ENCODE data around the gene MKRN2. TPM values are rescaled to one million over a fixed set of nuclear protein-coding genes. Genes with fewer than 3 reads are reported as not detected.

MKRN2 gene
- total and polyA plus RNA-seq, 2 of the 13 experiments (the other 11 are each of a cell fraction or from before 2014, with no cell fraction given), result 25.5 to 34.3 TPM

DNA sequence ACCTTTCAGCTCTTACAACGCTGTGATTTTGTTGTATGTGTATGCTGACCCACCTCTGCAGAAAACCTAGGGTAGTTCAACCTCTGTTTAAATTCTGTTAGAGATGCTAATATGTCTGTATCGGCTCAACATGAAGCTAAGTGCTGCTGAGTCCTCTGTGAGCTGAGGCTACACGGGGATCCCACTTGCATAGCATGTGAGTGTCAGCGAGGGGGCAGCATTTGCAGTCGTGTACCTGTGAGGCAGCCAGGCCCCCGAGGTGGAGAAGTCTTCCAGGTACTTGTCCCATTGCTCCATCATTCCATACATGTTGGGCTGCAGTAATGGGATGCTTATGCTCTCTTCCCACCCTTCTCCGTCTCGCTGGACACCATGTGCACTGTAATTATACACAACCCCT, 15.3 kb upstream of the MKRN2 start:
- Histone ChIP-seq H3K4me3 (replicated peaks in 1 of 3; ENCODE audit: insufficient read depth in 1 of 3, low read depth in 2 of 3, low read length in 3 of 3) (no peak overlapping the region), H3K4me2 (ENCODE audit: low read depth, low read length) (no peak overlapping the region), H3K9ac (ENCODE audit: insufficient read depth, low read depth, low read length) (no peak overlapping the region), H3K79me2 (ENCODE audit: insufficient read depth, low read length) (no peaks in the 10 kb centered on the region), H4K20me1 (ENCODE audit: insufficient read depth, low read length) (no peaks in the 10 kb centered on the region), H3K27me3 (ENCODE audit: control insufficient read depth in 1 of 2, insufficient read depth in 2 of 2, low read length in 2 of 2) (no peaks in the 10 kb centered on the region), H3K27ac (ENCODE audit: extremely low read length, insufficient read depth, low read length) (no peak overlapping the region), H2AFZ (ENCODE audit: low read length) (no peak overlapping the region), H3K36me3 (replicated peaks in 1 of 2; ENCODE audit: control insufficient read depth in 1 of 2, insufficient read depth in 2 of 2, low read length in 2 of 2) (peaks cover 0 to 6% of the 10 kb centered on the region in 2 experiments; a peak in 1 of 5 replicates), H3K9me3 (ENCODE audit: low read length) (no peaks in the 10 kb centered on the region), H3K4me1 (ENCODE audit: insufficient read depth, low read length) (no peaks in the 10 kb centered on the region)
- 81% methylated on average over 8 of the region's 8 CpGs for WGBS (ENCODE audit: low lambda C conversion rate)
- DNase-seq (ENCODE audit: low spot score) (no peak), FAIRE-seq (no peak), ATAC-seq (peak; percentile 69)
- POLR2A ChIA-PET, result no interaction called here
- in situ Hi-C loops (cut with HindIII; ENCODE audit: extremely low pct_ligation_motif_present, low pct_unique_long_range_greater_than_20kb), result no loop called here
- intact Hi-C loops (cut with micrococcal nuclease; ENCODE audit: unreplicated experiment), result no loop called here
- CTCF ChIA-PET (ENCODE audit: low intra/inter-chr PET ratio, low total read pairs), result no interaction called here
- TF ChIP-seq, protein P1, sequence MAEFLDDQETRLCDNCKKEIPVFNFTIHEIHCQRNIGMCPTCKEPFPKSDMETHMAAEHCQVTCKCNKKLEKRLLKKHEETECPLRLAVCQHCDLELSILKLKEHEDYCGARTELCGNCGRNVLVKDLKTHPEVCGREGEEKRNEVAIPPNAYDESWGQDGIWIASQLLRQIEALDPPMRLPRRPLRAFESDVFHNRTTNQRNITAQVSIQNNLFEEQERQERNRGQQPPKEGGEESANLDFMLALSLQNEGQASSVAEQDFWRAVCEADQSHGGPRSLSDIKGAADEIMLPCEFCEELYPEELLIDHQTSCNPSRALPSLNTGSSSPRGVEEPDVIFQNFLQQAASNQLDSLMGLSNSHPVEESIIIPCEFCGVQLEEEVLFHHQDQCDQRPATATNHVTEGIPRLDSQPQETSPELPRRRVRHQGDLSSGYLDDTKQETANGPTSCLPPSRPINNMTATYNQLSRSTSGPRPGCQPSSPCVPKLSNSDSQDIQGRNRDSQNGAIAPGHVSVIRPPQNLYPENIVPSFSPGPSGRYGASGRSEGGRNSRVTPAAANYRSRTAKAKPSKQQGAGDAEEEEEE (CRISPR knock-in tag; IDR thresholded peaks at IDR 0.05; ENCODE audit: borderline replicate concordance), result no peak
- 0 out of 2 replicates have a peak, but pooled peaks have one; percentile 23 for TF ChIP-seq STAG1 (CRISPR knock-in tag; IDR thresholded peaks at IDR 0.05)
- TF ChIP-seq KLF12 (CRISPR knock-in tag; IDR thresholded peaks at IDR 0.05; ENCODE audit: borderline replicate concordance), result no peak
- TF ChIP-seq, protein P2, sequence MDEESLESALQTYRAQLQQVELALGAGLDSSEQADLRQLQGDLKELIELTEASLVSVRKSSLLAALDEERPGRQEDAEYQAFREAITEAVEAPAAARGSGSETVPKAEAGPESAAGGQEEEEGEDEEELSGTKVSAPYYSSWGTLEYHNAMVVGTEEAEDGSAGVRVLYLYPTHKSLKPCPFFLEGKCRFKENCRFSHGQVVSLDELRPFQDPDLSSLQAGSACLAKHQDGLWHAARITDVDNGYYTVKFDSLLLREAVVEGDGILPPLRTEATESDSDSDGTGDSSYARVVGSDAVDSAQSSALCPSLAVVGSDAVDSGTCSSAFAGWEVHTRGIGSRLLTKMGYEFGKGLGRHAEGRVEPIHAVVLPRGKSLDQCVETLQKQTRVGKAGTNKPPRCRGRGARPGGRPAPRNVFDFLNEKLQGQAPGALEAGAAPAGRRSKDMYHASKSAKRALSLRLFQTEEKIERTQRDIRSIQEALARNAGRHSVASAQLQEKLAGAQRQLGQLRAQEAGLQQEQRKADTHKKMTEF (CRISPR knock-in tag; IDR thresholded peaks at IDR 0.05), result no peak
- no peak for TF ChIP-seq THAP11 (CRISPR knock-in tag; IDR thresholded peaks at IDR 0.05)
- TF ChIP-seq GZF1 (CRISPR knock-in tag; IDR thresholded peaks at IDR 0.05), result no peak
- TF ChIP-seq, protein P3, sequence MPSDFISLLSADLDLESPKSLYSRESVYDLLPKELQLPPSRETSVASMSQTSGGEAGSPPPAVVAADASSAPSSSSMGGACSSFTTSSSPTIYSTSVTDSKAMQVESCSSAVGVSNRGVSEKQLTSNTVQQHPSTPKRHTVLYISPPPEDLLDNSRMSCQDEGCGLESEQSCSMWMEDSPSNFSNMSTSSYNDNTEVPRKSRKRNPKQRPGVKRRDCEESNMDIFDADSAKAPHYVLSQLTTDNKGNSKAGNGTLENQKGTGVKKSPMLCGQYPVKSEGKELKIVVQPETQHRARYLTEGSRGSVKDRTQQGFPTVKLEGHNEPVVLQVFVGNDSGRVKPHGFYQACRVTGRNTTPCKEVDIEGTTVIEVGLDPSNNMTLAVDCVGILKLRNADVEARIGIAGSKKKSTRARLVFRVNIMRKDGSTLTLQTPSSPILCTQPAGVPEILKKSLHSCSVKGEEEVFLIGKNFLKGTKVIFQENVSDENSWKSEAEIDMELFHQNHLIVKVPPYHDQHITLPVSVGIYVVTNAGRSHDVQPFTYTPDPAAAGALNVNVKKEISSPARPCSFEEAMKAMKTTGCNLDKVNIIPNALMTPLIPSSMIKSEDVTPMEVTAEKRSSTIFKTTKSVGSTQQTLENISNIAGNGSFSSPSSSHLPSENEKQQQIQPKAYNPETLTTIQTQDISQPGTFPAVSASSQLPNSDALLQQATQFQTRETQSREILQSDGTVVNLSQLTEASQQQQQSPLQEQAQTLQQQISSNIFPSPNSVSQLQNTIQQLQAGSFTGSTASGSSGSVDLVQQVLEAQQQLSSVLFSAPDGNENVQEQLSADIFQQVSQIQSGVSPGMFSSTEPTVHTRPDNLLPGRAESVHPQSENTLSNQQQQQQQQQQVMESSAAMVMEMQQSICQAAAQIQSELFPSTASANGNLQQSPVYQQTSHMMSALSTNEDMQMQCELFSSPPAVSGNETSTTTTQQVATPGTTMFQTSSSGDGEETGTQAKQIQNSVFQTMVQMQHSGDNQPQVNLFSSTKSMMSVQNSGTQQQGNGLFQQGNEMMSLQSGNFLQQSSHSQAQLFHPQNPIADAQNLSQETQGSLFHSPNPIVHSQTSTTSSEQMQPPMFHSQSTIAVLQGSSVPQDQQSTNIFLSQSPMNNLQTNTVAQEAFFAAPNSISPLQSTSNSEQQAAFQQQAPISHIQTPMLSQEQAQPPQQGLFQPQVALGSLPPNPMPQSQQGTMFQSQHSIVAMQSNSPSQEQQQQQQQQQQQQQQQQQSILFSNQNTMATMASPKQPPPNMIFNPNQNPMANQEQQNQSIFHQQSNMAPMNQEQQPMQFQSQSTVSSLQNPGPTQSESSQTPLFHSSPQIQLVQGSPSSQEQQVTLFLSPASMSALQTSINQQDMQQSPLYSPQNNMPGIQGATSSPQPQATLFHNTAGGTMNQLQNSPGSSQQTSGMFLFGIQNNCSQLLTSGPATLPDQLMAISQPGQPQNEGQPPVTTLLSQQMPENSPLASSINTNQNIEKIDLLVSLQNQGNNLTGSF (CRISPR knock-in tag; IDR thresholded peaks at IDR 0.05), result no peak
- TF ChIP-seq CTCF (CRISPR knock-in tag; IDR thresholded peaks at IDR 0.05), result peak; percentile 45
- no peak for TF ChIP-seq ZFP90 (CRISPR knock-in tag; IDR thresholded peaks at IDR 0.05; ENCODE audit: borderline replicate concordance)
- TF ChIP-seq BRCA1 (CRISPR knock-in tag; IDR thresholded peaks at IDR 0.05), result no peak
- 0 out of 2 replicates have a peak, but pooled peaks have one; percentile 5 for TF ChIP-seq SMC3 (IDR thresholded peaks at IDR 0.05; ENCODE audit: low read length)
- TF ChIP-seq KLF9 (CRISPR knock-in tag; IDR thresholded peaks at IDR 0.05; ENCODE audit: low read depth), result no peak
- TF ChIP-seq, protein P4, sequence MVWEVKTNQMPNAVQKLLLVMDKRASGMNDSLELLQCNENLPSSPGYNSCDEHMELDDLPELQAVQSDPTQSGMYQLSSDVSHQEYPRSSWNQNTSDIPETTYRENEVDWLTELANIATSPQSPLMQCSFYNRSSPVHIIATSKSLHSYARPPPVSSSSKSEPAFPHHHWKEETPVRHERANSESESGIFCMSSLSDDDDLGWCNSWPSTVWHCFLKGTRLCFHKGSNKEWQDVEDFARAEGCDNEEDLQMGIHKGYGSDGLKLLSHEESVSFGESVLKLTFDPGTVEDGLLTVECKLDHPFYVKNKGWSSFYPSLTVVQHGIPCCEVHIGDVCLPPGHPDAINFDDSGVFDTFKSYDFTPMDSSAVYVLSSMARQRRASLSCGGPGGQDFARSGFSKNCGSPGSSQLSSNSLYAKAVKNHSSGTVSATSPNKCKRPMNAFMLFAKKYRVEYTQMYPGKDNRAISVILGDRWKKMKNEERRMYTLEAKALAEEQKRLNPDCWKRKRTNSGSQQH (CRISPR knock-in tag; IDR thresholded peaks at IDR 0.05; ENCODE audit: low read depth), result no peak
- no TSS peak for BruUV-seq (replicated peaks)
